Eye (tissue), 1 donor: ENCODE results near the gene DHX38.
"Not testable (repeated sequence)": the region's sequence is repeated elsewhere in the genome, so short reads cannot be mapped to it uniquely, and the experiment has no call there.

Experiments
- DNase-seq: peaks from one replicate; pipeline ENCODE4 v3.0.0-alpha.2; 2015

Gene DHX38

GRCh38 chr16:72093448-72094265 is at the start of gene DHX38, which contains the start of gene TXNL4B:
Gene DHX38 (plus strand): TSS chr16:72093847. CDS start chr16:72096158, 2,311 bp downstream.
Gene TXNL4B (minus strand): TSS chr16:72093620. CDS start chr16:72090749, 2,871 bp downstream.
- DNase-seq, result peak; percentile 99

DNA sequence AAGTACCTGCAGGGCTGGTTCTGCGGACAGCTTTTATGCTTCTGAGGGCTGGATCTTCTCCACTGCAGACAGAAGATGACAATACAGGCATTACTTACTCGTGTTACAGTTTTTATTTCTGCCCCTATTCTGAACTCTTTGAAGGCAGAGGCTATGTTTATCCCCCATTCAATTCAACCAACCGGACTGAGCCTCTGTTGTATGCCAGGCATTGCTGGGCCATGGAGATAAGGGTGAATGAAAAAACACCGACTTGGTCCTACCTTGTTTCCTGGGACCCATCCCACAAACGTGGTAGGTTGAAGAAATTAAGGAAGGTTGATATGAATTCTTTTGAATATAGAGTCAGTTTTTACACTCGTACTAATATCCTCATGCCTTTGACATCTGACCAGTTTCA is 49.4 kb upstream of the DHX38 start:
- no peak for DNase-seq

DNA sequence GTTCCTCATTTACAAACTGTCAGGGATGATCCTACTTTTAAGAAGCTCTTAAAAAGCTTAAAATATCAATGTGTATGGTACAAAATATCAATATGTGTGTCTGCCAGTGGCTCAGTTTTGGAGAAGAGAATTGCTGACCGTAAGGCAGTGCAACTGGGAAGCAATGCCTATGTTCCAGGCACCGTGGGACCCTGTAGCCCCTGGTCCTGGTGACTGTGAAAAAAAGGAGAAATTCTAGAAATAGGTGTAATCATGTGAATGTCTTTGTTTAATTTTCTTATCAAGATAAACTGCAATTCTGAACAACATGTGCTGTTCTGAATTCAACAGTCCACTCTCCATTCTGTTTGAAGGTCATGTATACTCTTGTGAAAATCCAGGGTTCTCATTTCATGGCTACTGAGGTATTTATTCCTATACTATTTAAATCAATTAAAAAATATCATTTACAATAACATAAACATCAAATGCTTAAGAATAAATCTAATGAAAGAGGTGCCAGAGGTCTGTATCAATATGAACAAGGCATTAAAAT is 48.8 kb upstream of the DHX38 start:
- DNase-seq, result no peak

GRCh38 chr16:72049110-72049509 is 44.5 kb upstream of the DHX38 start:
- DNase-seq, result no peak

DNA sequence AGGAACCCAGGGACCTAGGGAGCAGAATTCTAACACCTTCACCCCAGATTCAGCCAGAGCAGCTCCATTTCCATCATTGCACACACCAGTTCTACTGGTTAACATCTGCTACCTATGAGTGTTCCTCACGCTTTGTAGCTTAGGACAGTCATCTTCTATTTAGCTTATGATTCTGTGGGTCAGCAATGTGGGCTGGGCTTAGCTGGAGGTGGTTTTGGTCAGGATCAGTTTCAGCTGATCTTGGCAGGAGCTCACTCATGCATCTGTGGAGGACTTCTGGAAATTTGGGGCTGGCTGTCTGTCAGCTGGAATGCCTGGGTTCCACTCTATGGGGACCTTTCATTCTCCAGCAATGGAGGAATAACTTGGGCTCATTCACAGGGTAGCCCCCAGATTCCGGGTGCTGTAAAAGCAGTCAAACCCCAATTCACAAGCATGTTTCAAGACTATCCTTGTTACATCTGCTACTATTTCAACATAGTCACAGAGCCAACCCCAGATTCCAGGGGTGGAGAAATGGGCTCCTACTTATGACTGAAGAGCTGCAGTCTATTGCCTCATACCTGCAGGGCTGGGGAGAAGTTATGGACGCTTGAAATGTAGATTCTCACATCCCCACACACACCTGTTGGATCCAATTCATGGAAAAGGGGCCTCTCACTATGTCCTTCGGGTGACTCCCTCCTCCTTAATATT is 42.7 kb upstream of the DHX38 start:
- DNase-seq, result no peak

DNA sequence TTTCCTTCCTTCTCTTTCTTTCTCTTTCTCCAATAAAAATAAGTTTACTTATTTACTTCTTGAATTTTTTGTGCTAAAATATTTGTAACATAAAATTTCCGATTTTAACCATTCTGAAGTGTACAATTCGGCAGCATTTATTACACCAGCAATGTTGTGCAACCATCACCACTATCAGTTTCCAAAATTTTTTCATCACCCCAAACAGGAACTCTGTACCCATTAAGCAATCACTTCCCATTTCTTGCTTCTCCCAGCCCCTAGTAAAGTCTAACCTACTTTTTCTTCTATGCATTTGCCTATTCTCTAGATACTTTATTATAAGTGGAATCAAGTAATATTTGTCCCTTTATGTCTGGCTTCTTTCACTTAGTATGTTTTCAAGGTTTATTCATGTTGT is 41.8 kb upstream of the DHX38 start:
- no peak for DNase-seq

GRCh38 chr16:72054254-72054847 is 39.3 kb upstream of the DHX38 start, which contains the start of gene HP:
Gene HP (plus strand): TSS chr16:72054505. CDS start chr16:72054653, 148 bp downstream.
- DNase-seq, result not testable (repeated sequence)

- DNase-seq, result no peak
These were observed 37.7 kb upstream of the DHX38 start for GRCh38 chr16:72055911-72056310.

GRCh38 chr16:72057313-72057712 is 36.3 kb upstream of the DHX38 start:
- DNase-seq, result not testable (repeated sequence)

DNA sequence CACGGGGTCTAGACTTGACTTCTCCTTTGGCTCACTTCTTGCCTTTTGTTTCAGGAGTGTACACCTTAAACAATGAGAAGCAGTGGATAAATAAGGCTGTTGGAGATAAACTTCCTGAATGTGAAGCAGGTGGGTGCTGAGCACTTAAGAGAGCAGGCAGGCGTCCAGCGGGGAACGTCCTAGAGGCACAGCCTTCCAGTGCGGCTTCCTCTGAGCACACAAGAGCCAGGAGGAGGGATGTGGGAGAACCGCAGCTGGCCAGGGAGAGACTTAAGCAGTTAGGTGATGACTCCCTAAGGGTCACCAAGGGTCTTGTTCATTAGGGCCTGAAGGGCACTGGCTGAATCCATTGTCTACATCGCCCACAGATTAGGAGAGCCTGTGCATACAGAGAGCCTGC is 34.6 kb upstream of the DHX38 start:
- not testable (repeated sequence) for DNase-seq

- no peak for DNase-seq
These were observed 33.2 kb upstream of the DHX38 start for GRCh38 chr16:72060405-72060804.

GRCh38 chr16:72061564-72061963 is 32.1 kb upstream of the DHX38 start:
- no peak for DNase-seq

DNA sequence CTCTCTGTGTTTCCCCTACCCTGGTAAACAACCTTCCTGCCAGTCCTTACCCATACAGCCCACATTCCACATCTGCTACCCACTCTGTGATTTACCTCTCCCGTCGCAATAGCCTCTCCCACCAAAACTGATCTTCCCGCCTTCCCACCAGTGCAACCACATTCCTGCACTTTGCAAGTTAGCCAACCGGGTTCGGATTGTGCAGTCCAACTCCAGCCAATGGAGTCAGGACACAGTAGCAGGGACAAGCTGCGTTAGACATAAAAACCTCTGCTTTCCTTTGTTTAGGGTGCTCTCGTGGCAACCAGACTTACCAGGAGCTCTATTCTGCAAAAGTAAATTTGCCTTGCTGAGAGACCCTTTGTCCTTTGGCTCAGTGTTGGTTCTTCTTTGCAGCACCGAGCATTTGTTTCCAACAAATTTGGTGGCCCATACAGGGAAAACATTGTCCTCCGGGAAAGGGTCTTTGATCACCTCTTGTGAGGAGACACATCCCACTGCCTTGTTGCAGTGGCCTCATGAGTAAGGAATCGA is 29.2 kb upstream of the DHX38 start:
- DNase-seq, result no peak

DNA sequence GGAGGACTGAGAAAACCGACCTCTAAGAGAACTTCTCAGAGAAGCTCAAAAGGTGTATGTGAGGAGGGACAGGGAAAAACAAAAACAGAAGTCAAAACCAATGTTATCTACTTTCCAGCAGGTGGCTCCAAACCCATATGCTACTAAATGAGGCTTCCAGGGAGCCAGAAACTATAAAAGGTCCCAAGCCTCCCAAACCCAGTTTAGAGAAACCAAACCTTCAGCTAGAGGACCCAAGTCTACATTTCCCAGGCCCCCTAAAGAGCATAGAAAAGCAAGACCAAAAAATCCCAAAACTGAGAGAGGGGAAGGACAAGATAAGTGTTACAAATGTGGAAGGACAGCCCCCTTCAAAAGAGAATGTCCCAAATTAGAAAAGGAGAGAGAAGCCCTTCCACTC is 26.9 kb upstream of the DHX38 start:
- DNase-seq, result peak; percentile 84

DNA sequence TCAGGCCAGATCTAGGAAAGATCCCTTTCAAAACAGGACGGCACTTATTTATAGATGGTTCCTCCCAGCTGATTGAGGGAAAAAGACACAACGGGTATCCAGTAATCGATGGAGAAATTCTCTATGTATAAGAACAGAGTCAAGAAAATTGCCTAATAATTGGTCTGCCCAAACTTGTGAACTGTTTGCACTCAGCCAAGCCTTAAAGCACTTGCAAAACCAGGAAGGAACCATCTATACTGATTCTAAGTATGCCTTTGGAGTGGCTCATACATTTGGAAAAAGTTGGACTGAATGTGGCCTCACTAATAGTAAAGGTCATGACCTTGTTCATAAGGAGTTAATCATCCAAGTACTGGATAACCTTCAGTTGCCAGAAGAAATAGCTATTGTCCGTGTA is 24.7 kb upstream of the DHX38 start:
- DNase-seq, result no peak

- peak; percentile 86 for DNase-seq
These were observed 20.9 kb upstream of the DHX38 start for GRCh38 chr16:72072514-72073342.

- DNase-seq, result peak; percentile 90
These were observed 20.0 kb upstream of the DHX38 start for GRCh38 chr16:72073560-72074230.

- DNase-seq, result peak; percentile 68
These were observed 18.6 kb upstream of the DHX38 start for GRCh38 chr16:72075067-72075466.

DNA sequence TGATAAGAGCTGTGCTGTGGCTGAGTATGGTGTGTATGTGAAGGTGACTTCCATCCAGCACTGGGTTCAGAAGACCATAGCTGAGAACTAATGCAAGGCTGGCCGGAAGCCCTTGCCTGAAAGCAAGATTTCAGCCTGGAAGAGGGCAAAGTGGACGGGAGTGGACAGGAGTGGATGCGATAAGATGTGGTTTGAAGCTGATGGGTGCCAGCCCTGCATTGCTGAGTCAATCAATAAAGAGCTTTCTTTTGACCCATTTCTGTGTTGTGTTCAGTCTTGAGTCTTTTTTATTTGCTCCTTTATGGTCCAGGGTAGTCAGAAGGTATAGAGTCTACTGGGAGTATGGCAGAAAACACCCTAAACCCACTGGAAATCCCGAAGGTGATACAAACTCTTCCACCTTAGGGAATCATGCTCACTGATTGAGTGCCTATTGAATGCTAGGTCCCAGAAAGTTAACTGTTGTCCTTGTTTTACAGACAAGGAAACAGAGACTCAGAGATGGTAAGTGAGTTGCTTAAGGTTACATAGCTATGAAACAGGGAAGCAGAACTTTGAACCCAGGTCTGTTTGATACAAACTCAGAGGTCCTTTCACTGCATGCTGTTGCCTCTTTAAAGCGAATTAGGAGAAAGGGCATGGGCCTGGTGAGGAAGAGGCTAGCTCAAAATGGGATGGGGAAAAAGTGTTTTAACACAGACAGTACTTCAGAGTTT is 16.5 kb upstream of the DHX38 start:
- DNase-seq, result not testable (repeated sequence)

GRCh38 chr16:72083778-72084404 is 9.8 kb upstream of the DHX38 start:
- DNase-seq, result no peak
